D721Med (cell line): ENCODE results near the gene DNAJB9.

Source experiments
- DNase-seq: peaks from one replicate; pipeline ENCODE4 v3.0.0; 2011; ENCODE audit warnings: low spot score; ENCODE audit not compliant: insufficient read length
- FAIRE-seq: peaks from 2 replicates; lab custom pipeline; 2011; peaks lifted over from hg19 to GRCh38; lab: Jason Lieb, UNC
- TF ChIP-seq, protein P1 (sequence below): IDR thresholded peaks from 2 replicates; pipeline ENCODE4 v1.5.1; 2012; ENCODE audit warnings: mild to moderate bottlenecking, control low read depth; ENCODE audit not compliant: insufficient read depth; ENCODE audit errors: missing control alignments

The DNAJB9 gene

DNA sequence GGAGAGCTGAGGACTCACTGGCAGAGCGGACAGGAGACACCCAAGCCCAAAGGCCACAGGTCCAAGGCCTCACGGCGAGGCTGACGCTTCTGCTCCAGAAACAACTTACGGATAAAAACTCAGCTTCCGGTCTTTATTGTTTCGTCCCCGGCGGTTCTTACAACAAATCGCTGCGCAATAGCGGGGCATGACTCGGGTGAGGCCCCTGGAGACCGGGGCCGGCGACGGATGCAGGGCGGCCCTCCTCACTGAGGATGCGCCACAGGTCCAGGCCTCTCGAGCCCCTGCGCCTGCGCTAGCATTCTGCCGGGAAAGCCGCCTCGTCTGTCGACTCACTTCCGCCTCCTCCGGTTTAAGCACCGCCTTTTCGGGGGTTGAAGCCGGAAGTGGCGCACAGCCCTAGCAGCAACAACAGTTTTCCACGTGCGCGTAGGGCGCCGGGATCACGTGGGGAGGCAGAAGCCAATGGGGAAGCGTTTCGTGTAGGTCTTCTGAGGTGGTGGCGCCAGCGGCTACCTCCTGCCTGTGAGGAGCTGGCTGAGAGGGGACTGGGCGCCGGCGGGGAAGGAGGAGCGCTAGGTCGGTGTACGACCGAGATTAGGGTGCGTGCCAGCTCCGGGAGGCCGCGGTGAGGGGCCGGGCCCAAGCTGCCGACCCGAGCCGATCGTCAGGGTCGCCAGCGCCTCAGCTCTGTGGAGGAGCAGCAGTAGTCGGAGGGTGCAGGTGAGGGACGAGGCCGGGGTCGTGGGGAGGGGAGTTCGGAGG, at the start of gene DNAJB9, which contains the start of gene THAP5:
DNAJB9 (plus strand) TSS at position 494 of the 765 bp plus-strand sequence. CDS start 1,853 bp downstream, outside the sequence.
THAP5 (minus strand) TSS at position 326 of the 765 bp plus-strand sequence; CDS start at position 189, 137 bp downstream.
- TF ChIP-seq, protein P1, sequence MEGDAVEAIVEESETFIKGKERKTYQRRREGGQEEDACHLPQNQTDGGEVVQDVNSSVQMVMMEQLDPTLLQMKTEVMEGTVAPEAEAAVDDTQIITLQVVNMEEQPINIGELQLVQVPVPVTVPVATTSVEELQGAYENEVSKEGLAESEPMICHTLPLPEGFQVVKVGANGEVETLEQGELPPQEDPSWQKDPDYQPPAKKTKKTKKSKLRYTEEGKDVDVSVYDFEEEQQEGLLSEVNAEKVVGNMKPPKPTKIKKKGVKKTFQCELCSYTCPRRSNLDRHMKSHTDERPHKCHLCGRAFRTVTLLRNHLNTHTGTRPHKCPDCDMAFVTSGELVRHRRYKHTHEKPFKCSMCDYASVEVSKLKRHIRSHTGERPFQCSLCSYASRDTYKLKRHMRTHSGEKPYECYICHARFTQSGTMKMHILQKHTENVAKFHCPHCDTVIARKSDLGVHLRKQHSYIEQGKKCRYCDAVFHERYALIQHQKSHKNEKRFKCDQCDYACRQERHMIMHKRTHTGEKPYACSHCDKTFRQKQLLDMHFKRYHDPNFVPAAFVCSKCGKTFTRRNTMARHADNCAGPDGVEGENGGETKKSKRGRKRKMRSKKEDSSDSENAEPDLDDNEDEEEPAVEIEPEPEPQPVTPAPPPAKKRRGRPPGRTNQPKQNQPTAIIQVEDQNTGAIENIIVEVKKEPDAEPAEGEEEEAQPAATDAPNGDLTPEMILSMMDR: no peak
- FAIRE-seq (no peak), DNase-seq (peak; percentile 71)

GRCh38 chr7:108522780-108523179, 46.9 kb upstream of the DNAJB9 start:
- DNase-seq: no peak
- TF ChIP-seq, protein P1: no peak
- no peak for FAIRE-seq

GRCh38 chr7:108525327-108525984, 44.2 kb upstream of the DNAJB9 start:
- TF ChIP-seq, protein P1: no peak
- FAIRE-seq (no peak), DNase-seq (no peak)

- DNase-seq (peak; percentile 48), FAIRE-seq (no peak)
- TF ChIP-seq, protein P1: no peak
Observed at GRCh38 chr7:108525985-108526767, 43.5 kb upstream of the DNAJB9 start, which contains the start of gene PNPLA8. Gene PNPLA8, minus strand, starts transcription at chr7:108526135. Its CDS starts 10,644 bp downstream, at chr7:108515491.

DNA sequence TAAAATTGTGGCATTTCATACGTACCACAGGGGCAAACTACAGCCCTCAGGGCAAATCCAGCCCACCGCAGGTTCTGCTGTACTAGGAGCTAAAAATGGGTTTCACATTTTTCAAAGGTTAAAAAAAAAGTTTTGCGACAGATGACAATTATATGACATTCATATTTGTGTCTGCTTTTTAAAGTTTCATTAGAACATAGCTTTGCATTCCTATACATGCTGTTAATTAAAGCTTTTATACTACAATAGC, 43.0 kb upstream of the DNAJB9 start:
- DNase-seq: no peak
- TF ChIP-seq, protein P1: no peak
- FAIRE-seq: no peak

DNA sequence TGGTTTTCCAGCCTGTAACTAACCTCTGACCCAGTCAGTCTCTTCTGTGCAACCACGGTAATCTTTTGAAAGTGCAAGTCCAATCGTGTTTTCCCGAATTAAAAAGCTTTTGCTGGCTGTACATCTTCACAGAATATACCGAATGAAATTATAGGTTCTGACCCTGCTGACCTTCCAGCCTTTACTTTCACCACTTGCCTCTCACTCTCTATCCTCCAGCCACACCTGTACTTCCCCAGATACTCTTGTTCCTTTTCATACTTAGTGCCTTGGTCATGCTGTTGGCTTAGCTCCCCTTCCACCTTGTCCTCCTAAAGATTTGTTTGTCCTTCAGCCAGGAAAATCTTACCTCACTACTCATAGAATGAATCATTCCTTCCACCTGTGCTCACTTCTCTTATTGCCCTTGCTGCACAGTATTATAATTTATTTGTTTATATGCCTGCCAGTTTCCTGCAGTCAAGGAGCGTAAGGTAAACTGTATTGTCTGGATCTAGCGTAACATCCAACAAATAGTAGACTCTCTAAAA, 41.4 kb upstream of the DNAJB9 start:
- TF ChIP-seq, protein P1: no peak
- DNase-seq (no peak), FAIRE-seq (no peak)
